Body of pancreas (tissue), 4 donors: Measurements from ENCODE around the gene KIF5B.

Experiments used
- POLR2A ChIP-seq, 3 donors: fragments of 450-650 bp; IDR thresholded peaks; one replicate each; pipeline ENCODE4 v1.6.1; 2016; ENCODE audit warnings: antibody characterized with exemption in 3 of 3, mild to moderate bottlenecking in 2 of 3
- TF ChIP-seq, protein P1 (sequence below), 7 experiments: fragments of 450-650 bp in 4 of 7; fragments of 200-600 bp in 3 of 7; sonication (generic) in 3 of 7; IDR thresholded peaks; one replicate each; pipeline ENCODE4 v1.5.1; 2016 to 2019; ENCODE audit warnings: antibody characterized with exemption in 7 of 7

DNA sequence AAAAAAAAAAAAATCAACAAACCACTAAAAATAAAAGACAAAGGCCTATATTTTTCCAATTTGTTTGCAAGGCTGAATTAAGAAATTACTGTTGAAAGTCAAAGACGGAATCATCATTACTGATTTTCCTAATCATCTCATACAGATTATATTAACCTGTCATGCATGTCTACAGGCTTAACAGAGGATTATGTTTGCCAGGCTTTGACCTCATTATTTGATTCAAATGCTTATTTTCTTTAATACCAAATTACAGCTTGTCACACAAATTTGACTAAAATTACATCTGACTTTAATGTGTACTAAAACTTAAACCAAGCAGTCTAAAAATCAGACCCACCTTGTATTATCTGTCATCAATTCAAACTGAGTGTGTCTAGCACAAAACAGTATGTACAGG lies 21.2 kb downstream of the KIF5B start:
- TF ChIP-seq, protein P1, sequence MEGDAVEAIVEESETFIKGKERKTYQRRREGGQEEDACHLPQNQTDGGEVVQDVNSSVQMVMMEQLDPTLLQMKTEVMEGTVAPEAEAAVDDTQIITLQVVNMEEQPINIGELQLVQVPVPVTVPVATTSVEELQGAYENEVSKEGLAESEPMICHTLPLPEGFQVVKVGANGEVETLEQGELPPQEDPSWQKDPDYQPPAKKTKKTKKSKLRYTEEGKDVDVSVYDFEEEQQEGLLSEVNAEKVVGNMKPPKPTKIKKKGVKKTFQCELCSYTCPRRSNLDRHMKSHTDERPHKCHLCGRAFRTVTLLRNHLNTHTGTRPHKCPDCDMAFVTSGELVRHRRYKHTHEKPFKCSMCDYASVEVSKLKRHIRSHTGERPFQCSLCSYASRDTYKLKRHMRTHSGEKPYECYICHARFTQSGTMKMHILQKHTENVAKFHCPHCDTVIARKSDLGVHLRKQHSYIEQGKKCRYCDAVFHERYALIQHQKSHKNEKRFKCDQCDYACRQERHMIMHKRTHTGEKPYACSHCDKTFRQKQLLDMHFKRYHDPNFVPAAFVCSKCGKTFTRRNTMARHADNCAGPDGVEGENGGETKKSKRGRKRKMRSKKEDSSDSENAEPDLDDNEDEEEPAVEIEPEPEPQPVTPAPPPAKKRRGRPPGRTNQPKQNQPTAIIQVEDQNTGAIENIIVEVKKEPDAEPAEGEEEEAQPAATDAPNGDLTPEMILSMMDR (IDR thresholded peaks at IDR 0.05), result no peak
- TF ChIP-seq POLR2A (IDR thresholded peaks at IDR 0.05), result no peak
